Measurements from ENCODE around the gene VDAC1. TPM values are rescaled to one million over a fixed set of nuclear protein-coding genes. Genes with fewer than 3 reads are reported as not detected.

Gene VDAC1
- total RNA-seq, 4 donors from 2014 or later: 113 to 125 (median 118) TPM

DNA sequence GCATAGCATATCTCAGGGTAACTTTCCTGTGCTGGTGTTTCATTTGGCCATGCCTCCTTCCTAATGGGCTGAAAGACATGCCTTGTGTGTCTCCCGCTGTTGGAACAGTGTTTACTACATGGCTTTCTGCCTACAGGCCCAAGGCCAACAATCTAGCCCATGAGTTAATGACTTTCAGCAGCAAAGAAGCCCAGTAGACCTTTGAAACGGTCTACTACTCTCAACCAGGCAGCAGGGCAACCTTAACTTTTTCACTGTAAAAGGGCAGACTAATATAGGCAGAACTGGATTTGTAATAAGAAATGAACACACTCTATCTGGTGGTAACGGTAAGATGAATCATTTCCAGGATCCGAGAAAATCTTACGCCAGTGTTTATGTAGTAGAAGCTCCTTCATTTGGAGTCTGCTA is 57.3 kb downstream of the VDAC1 start:
- H3K27ac ChIP-seq (replicated peaks in 1 of 4): no peak overlapping the region
- WGBS: 65% methylated on average over 5 of the region's 5 CpGs
- no peaks in the 10 kb centered on the region for H3K36me3 ChIP-seq
- H3K4me1 ChIP-seq: peaks cover 3 to 16% (median 15%) of the 10 kb centered on the region in 4 donors
- intact Hi-C loops (cut with DNase I): no loop called here
- no peak for TF ChIP-seq POLR2AphosphoS5 (IDR thresholded peaks at IDR 0.05)
- TF ChIP-seq POLR2A (IDR thresholded peaks at IDR 0.05; ENCODE audit: low read depth): no peak
- TF ChIP-seq EP300 (IDR thresholded peaks at IDR 0.05): no peak
- TF ChIP-seq, protein P1, sequence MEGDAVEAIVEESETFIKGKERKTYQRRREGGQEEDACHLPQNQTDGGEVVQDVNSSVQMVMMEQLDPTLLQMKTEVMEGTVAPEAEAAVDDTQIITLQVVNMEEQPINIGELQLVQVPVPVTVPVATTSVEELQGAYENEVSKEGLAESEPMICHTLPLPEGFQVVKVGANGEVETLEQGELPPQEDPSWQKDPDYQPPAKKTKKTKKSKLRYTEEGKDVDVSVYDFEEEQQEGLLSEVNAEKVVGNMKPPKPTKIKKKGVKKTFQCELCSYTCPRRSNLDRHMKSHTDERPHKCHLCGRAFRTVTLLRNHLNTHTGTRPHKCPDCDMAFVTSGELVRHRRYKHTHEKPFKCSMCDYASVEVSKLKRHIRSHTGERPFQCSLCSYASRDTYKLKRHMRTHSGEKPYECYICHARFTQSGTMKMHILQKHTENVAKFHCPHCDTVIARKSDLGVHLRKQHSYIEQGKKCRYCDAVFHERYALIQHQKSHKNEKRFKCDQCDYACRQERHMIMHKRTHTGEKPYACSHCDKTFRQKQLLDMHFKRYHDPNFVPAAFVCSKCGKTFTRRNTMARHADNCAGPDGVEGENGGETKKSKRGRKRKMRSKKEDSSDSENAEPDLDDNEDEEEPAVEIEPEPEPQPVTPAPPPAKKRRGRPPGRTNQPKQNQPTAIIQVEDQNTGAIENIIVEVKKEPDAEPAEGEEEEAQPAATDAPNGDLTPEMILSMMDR (IDR thresholded peaks at IDR 0.05): no peak
- DNase-seq (ENCODE audit: extremely low spot score): no peak
- H3K27me3 ChIP-seq: no peaks in the 10 kb centered on the region
- no peaks in the 10 kb centered on the region for H3K9me3 ChIP-seq
- H3K4me3 ChIP-seq: no peak overlapping the region

DNA sequence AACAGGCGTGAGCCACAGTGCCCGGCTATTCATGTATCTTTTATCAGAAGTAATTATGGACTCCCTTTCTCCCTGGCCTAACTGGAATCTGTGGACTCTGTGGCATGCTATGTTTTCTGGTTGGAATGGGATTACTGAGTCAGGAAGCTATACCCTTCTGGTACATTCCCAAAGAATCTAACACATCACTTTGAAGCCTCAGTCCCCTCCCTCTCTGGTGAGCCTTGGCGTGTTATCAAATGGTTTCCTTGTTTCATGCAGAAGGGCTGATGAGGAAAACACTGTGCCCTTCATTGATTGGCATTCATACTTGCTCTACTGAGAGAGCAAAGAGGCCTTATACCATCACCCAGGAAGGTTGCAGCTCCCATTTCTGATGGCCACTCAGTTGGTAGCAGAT is 59.2 kb downstream of the VDAC1 start:
- DNase-seq (ENCODE audit: extremely low spot score): no peak
- intact Hi-C loops (cut with DNase I): no loop called here

DNA sequence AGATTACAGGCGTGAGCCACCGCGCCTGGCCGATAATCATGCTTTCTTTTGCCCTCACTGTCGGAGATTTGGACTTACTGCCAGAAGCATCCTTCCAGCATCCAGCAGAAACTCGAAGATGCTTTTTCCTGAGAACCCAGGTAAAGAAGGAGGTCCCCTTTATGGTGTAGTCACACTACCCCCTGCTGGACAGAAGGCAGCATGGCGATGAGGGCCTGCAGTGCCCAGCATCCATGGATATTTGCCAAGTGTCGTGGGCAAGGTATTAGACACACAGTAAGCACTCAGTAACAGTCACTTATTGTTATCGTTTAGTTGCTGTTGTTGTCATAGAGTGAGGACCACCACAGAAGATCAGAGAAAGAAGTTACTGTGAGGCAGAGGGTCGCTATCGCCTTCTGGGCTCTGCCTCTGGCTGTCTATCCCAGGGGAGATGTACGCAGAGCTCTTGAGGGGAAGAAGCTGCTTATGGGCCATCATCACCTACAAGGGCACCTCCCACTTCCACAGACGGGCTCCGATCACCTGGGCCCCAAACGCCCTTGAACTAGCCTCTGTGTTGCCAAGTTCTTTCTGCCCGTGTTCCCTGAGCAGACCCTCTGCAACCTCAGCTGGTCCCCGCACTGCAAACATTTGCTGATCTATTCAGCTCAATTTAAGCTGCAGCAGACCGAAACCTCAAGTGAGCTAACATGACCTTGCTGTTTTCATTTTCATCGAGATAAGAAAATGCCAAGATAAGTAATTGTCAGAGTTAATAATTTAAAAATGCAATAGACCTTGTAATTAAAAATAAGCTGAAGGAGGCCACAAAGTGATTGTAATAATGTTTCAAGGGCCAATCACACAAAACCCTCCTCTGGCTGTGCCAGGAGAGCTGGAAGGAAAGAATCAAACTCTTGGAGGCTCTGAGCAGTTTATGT is 60.3 kb downstream of the VDAC1 start:
- no peaks in the 10 kb centered on the region for H3K36me3 ChIP-seq
- intact Hi-C loops (cut with DNase I): no loop called here
- no peak overlapping the region for H3K27ac ChIP-seq (replicated peaks in 1 of 4)
- peaks cover 0 to 8% (median 5%) of the 10 kb centered on the region in 4 donors for H3K4me1 ChIP-seq
- DNase-seq (ENCODE audit: extremely low spot score): no peak
- TF ChIP-seq POLR2A (IDR thresholded peaks at IDR 0.05; ENCODE audit: low read depth): no peak
- TF ChIP-seq EP300 (IDR thresholded peaks at IDR 0.05): no peak
- TF ChIP-seq, protein P1 (IDR thresholded peaks at IDR 0.05): peak in 2 of 3 experiments; percentile 24 to 41
- WGBS: 68% methylated on average over 19 of the region's 19 CpGs
- no peak overlapping the region for H3K4me3 ChIP-seq
- no peaks in the 10 kb centered on the region for H3K27me3 ChIP-seq
- no peaks in the 10 kb centered on the region for H3K9me3 ChIP-seq

More for the DNA sequence above, 59.2 kb downstream of the VDAC1 start:
- WGBS: 97% methylated on average over 3 of the region's 3 CpGs
- no peaks in the 10 kb centered on the region for H3K9me3 ChIP-seq
- TF ChIP-seq POLR2A (IDR thresholded peaks at IDR 0.05; ENCODE audit: low read depth): no peak
- no peak for TF ChIP-seq EP300 (IDR thresholded peaks at IDR 0.05)
- no peak for TF ChIP-seq POLR2AphosphoS5 (IDR thresholded peaks at IDR 0.05)
- TF ChIP-seq, protein P1 (IDR thresholded peaks at IDR 0.05): no peak
- H3K4me1 ChIP-seq: peaks cover 0 to 8% (median 5%) of the 10 kb centered on the region in 4 donors
- no peak overlapping the region for H3K4me3 ChIP-seq
- H3K36me3 ChIP-seq: no peaks in the 10 kb centered on the region
- no peaks in the 10 kb centered on the region for H3K27me3 ChIP-seq
- H3K27ac ChIP-seq (replicated peaks in 1 of 4): no peak overlapping the region

DNA sequence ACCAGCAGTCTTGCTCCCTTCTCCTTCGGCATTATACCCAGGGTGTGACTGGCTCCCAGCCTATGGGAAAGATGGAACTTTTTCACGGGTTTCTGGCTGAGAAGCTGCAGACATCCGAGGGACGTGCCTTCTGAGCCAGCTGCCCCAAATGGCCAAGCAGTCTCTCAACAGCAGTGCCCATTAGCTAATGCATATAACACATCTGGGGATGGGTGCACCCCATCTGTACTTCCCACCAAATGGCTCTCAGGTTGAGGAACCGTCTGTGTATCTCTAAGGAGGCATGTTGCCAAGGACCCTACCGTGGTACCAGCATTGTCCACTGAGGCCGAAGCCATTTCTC is 61.3 kb downstream of the VDAC1 start:
- intact Hi-C loops (cut with DNase I): no loop called here

More for the DNA sequence above, 61.3 kb downstream of the VDAC1 start:
- Histone ChIP-seq H3K4me1 (peaks cover 0 to 8% (median 5%) of the 10 kb centered on the region in 4 donors), H3K4me3 (no peak overlapping the region), H3K27me3 (no peaks in the 10 kb centered on the region), H3K27ac (replicated peaks in 1 of 4) (no peak overlapping the region), H3K36me3 (no peaks in the 10 kb centered on the region), H3K9me3 (no peaks in the 10 kb centered on the region)
- DNase-seq (ENCODE audit: extremely low spot score): no peak
- WGBS: 87% methylated on average over 7 of the region's 7 CpGs
- TF ChIP-seq EP300 (IDR thresholded peaks at IDR 0.05): no peak
- no peak for TF ChIP-seq POLR2AphosphoS5 (IDR thresholded peaks at IDR 0.05)
- TF ChIP-seq POLR2A (IDR thresholded peaks at IDR 0.05; ENCODE audit: low read depth): no peak
- TF ChIP-seq, protein P1 (IDR thresholded peaks at IDR 0.05): no peak
